Measurements from ENCODE around the gene FNDC3B.

Gene FNDC3B

GRCh38 chr3:172315401-172316091, 276.2 kb downstream of the FNDC3B start:
- no peak for DNase-seq (ENCODE audit: low spot score)

- DNase-seq (ENCODE audit: low spot score) = no peak
Measured at GRCh38 chr3:172316758-172317157, 277.4 kb downstream of the FNDC3B start.

GRCh38 chr3:172317481-172317880, 278.1 kb downstream of the FNDC3B start:
- DNase-seq (ENCODE audit: low spot score) = no peak

GRCh38 chr3:172317984-172318383, 278.6 kb downstream of the FNDC3B start:
- DNase-seq (ENCODE audit: low spot score) = no peak

- no peak for DNase-seq (ENCODE audit: low spot score)
Measured at GRCh38 chr3:172319595-172319994, 280.2 kb downstream of the FNDC3B start.

- no peak for DNase-seq (ENCODE audit: low spot score)
Measured at GRCh38 chr3:172320468-172320867, 281.1 kb downstream of the FNDC3B start.

GRCh38 chr3:172321035-172321434, 281.7 kb downstream of the FNDC3B start:
- no peak for DNase-seq (ENCODE audit: low spot score)

GRCh38 chr3:172323894-172324610, 284.7 kb downstream of the FNDC3B start:
- DNase-seq (ENCODE audit: low spot score) = no peak

- DNase-seq (ENCODE audit: low spot score) = no peak
Measured at GRCh38 chr3:172324611-172325203, 285.3 kb downstream of the FNDC3B start.

- no peak for DNase-seq (ENCODE audit: low spot score)
Measured at GRCh38 chr3:172325461-172325860, 286.1 kb downstream of the FNDC3B start.

GRCh38 chr3:172326993-172327392, 287.6 kb downstream of the FNDC3B start:
- no peak for DNase-seq (ENCODE audit: low spot score)

- no peak for DNase-seq (ENCODE audit: low spot score)
Measured at GRCh38 chr3:172328282-172328681, 288.9 kb downstream of the FNDC3B start.

- no peak for DNase-seq (ENCODE audit: low spot score)
Measured at GRCh38 chr3:172329070-172329469, 289.7 kb downstream of the FNDC3B start.

GRCh38 chr3:172330413-172330812, 291.0 kb downstream of the FNDC3B start:
- no peak for DNase-seq (ENCODE audit: low spot score)

- DNase-seq (ENCODE audit: low spot score) = peak; percentile 62
Measured at GRCh38 chr3:172332256-172333041, 293.1 kb downstream of the FNDC3B start.

GRCh38 chr3:172333042-172333377, 293.6 kb downstream of the FNDC3B start:
- no peak for DNase-seq (ENCODE audit: low spot score)

- DNase-seq (ENCODE audit: low spot score) = no peak
Measured at GRCh38 chr3:172333692-172334457, 294.5 kb downstream of the FNDC3B start.

- DNase-seq (ENCODE audit: low spot score) = no peak
Measured at GRCh38 chr3:172334671-172335207, 295.4 kb downstream of the FNDC3B start.

- no peak for DNase-seq (ENCODE audit: low spot score)
Measured at GRCh38 chr3:172339892-172340291, 300.5 kb downstream of the FNDC3B start.

GRCh38 chr3:172340583-172340982, 301.2 kb downstream of the FNDC3B start:
- DNase-seq (ENCODE audit: low spot score) = no peak

GRCh38 chr3:172341482-172342059, 302.2 kb downstream of the FNDC3B start:
- peak; percentile 75 for DNase-seq (ENCODE audit: low spot score)

Measured in hematopoietic multipotent progenitor cell treated with erythropoietin and hydrocortisone succinate and interleukin-3 and kit ligand, for 15 days (in vitro differentiated cells).